Measurements from ENCODE around the gene CSRNP3. TPM values are rescaled to one million over a fixed set of nuclear protein-coding genes. Genes with fewer than 3 reads are reported as not detected.

The CSRNP3 gene, protein sequence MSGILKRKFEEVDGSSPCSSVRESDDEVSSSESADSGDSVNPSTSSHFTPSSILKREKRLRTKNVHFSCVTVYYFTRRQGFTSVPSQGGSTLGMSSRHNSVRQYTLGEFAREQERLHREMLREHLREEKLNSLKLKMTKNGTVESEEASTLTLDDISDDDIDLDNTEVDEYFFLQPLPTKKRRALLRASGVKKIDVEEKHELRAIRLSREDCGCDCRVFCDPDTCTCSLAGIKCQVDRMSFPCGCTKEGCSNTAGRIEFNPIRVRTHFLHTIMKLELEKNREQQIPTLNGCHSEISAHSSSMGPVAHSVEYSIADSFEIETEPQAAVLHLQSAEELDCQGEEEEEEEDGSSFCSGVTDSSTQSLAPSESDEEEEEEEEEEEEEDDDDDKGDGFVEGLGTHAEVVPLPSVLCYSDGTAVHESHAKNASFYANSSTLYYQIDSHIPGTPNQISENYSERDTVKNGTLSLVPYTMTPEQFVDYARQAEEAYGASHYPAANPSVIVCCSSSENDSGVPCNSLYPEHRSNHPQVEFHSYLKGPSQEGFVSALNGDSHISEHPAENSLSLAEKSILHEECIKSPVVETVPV
- 1 to 10 TPM; 2.3 to 5.9 TPM for total RNA-seq

DNA sequence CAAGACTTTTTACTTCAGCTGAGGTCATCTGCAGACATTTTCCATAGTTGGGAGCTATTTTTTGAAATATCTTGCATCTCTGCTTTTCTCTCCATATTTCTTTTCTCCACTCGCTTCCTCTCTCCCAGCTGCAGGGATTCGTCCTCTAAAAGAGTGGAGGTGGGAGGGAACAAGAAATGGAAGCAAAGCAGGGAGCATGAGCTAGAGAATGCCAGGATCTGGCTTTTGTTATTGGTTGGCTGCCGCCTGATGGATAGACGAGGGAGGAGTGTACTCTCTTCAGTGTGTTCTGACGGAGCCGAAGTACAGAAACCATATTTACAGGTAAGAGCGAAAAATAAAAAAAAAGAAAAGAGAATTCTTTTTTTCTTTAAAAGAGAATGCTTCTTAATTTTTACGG lies at the start of gene CSRNP3:
Gene CSRNP3 (plus strand): TSS at position 282 of the 400 bp plus-strand sequence. CDS start 125,368 bp downstream, outside the sequence.
- ATAC-seq (peak; percentile 100), DNase-seq (peak; percentile 75 to 87 (median 80))
- Histone ChIP-seq H3K27ac (peak within 1 kb of the TSS in 2 of 4 donors; percentile 20 to 53), H3K27me3 (no peaks in the 10 kb centered on the region), H3K4me3 (peak within 1 kb of the TSS in 1 of 2 donors; percentile 46), H3K36me3 (replicated peaks in 1 of 2; ENCODE audit: insufficient read depth in 1 of 2, low read depth in 2 of 2) (no peaks in the 10 kb centered on the region), H3K4me1 (no peaks in the 10 kb centered on the region), H3K9me3 (no peaks in the 10 kb centered on the region)
- 5 to 10% methylated on average over 8 of the region's 8 CpGs for WGBS, 2 donors
- intact Hi-C loops (cut with DNase I), result no loop called here
- peak in 2 of 3 donors; percentile 34 to 54 for TF ChIP-seq POLR2A (IDR thresholded peaks at IDR 0.05)
- TF ChIP-seq, protein P1, sequence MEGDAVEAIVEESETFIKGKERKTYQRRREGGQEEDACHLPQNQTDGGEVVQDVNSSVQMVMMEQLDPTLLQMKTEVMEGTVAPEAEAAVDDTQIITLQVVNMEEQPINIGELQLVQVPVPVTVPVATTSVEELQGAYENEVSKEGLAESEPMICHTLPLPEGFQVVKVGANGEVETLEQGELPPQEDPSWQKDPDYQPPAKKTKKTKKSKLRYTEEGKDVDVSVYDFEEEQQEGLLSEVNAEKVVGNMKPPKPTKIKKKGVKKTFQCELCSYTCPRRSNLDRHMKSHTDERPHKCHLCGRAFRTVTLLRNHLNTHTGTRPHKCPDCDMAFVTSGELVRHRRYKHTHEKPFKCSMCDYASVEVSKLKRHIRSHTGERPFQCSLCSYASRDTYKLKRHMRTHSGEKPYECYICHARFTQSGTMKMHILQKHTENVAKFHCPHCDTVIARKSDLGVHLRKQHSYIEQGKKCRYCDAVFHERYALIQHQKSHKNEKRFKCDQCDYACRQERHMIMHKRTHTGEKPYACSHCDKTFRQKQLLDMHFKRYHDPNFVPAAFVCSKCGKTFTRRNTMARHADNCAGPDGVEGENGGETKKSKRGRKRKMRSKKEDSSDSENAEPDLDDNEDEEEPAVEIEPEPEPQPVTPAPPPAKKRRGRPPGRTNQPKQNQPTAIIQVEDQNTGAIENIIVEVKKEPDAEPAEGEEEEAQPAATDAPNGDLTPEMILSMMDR (IDR thresholded peaks at IDR 0.05), result peak in 1 of 7 experiments; percentile 17

- no peaks in the 10 kb centered on the region for H3K4me1 ChIP-seq
- intact Hi-C loops (cut with DNase I), result no loop called here
- no peaks in the 10 kb centered on the region for H3K9me3 ChIP-seq
- H3K36me3 ChIP-seq (replicated peaks in 1 of 2; ENCODE audit: insufficient read depth in 1 of 2, low read depth in 2 of 2), result no peaks in the 10 kb centered on the region
- H3K4me3 ChIP-seq, result no peak overlapping the region
- TF ChIP-seq, protein P1 (IDR thresholded peaks at IDR 0.05), result no peak
- TF ChIP-seq POLR2A (IDR thresholded peaks at IDR 0.05), result no peak
- no peaks in the 10 kb centered on the region for H3K27me3 ChIP-seq
- DNase-seq, result no peak
- ATAC-seq, result no peak
- no peak overlapping the region for H3K27ac ChIP-seq
These were observed 49.3 kb upstream of the CSRNP3 start for GRCh38 chr2:165420231-165420630.

DNA sequence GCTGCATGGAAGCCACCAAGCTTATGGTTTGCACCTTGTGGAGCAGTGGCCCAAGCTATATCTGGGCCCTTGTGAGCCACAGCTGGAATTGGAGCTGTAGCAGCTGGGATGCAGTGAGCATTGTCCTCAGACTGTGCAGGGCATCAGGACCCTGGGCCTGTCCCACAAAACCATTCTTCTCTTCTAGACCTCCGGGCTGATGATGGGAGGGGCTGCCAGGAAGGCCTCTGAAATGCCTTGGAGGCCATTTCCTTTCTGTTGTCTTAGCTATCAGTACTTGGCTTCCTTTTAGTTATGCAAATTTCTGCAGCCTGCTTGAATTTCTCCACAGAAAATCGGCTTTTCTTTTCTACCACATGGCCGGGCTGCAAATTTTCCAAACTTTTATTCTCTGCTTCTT lies 46.4 kb upstream of the CSRNP3 start:
- no peak for DNase-seq

DNA sequence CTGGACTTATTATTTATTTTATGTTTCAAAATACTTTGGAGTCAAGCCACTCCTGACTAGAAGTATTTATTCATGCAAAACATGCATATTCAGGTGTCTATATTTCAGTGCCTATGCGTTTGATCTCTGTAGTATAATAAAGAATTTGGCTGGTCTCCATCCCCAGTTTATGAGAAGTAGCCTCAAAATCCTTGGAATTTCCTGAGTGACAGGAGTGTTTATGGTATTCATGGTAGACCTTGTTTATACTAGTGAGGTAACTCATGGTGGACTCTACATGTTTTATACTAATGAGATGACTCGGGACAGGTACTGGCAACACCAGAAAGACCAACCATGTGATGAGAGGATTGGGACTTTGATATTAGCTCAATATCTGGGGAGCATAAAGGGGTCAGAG lies 43.9 kb upstream of the CSRNP3 start:
- DNase-seq (no peak), ATAC-seq (no peak)
- H3K27me3 ChIP-seq, result no peaks in the 10 kb centered on the region
- H3K27ac ChIP-seq, result no peak overlapping the region
- intact Hi-C loops (cut with DNase I), result no loop called here
- 63 to 74% methylated on average over 2 of the region's 2 CpGs for WGBS, 2 donors
- TF ChIP-seq, protein P1 (IDR thresholded peaks at IDR 0.05), result no peak
- no peak for TF ChIP-seq POLR2A (IDR thresholded peaks at IDR 0.05)
- no peaks in the 10 kb centered on the region for H3K9me3 ChIP-seq
- no peaks in the 10 kb centered on the region for H3K36me3 ChIP-seq (replicated peaks in 1 of 2; ENCODE audit: insufficient read depth in 1 of 2, low read depth in 2 of 2)
- H3K4me1 ChIP-seq, result no peaks in the 10 kb centered on the region
- H3K4me3 ChIP-seq, result no peak overlapping the region

More for the DNA sequence above, 46.4 kb upstream of the CSRNP3 start:
- H3K27ac ChIP-seq, result no peak overlapping the region
- no peaks in the 10 kb centered on the region for H3K9me3 ChIP-seq
- TF ChIP-seq, protein P1 (IDR thresholded peaks at IDR 0.05), result no peak
- no peak for TF ChIP-seq POLR2A (IDR thresholded peaks at IDR 0.05)
- intact Hi-C loops (cut with DNase I), result no loop called here
- H3K4me3 ChIP-seq, result no peak overlapping the region
- 68 to 80% methylated on average over 3 of the region's 3 CpGs for WGBS, 2 donors
- ATAC-seq, result no peak
- no peaks in the 10 kb centered on the region for H3K36me3 ChIP-seq (replicated peaks in 1 of 2; ENCODE audit: insufficient read depth in 1 of 2, low read depth in 2 of 2)
- H3K27me3 ChIP-seq, result no peaks in the 10 kb centered on the region
- no peaks in the 10 kb centered on the region for H3K4me1 ChIP-seq
